ENCODE data around the gene PROCA1. TPM values are rescaled to one million over a fixed set of nuclear protein-coding genes. Genes with fewer than 3 reads are reported as not detected.

The PROCA1 gene
- total and polyA plus RNA-seq, 9 of the 15 experiments (the other 6 are each of a cell fraction or from before 2014, with no cell fraction given): 0.78 to 16.2 (median 5.6) TPM

DNA sequence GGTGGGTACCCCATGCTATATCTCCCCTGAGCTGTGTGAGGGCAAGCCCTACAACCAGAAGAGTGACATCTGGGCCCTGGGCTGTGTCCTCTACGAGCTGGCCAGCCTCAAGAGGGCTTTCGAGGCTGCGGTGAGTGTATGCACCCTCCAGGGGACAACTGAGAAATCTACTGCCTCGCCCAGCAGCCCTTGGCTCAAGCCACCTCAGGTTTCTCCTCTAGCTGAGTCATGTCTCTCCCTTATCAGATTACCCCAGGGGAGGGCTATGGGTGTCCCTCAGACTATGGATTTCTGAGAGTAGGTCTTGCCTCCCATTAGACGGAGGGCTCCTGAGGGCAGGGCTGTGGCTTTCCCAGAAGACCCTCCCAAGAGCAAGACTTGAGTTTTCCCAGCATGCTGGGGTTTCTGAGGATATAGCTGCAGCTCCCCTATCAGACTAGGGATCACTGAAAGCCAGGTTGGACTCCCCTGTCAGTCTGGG lies 23.6 kb upstream of the PROCA1 start (continued):
- 0 out of 2 replicates have a peak, but pooled peaks have one; percentile 24 for TF ChIP-seq TARDBP (IDR thresholded peaks at IDR 0.05)
- no peak for TF ChIP-seq ZNF232 (CRISPR knock-in tag; IDR thresholded peaks at IDR 0.05)
- TF ChIP-seq, protein P1, sequence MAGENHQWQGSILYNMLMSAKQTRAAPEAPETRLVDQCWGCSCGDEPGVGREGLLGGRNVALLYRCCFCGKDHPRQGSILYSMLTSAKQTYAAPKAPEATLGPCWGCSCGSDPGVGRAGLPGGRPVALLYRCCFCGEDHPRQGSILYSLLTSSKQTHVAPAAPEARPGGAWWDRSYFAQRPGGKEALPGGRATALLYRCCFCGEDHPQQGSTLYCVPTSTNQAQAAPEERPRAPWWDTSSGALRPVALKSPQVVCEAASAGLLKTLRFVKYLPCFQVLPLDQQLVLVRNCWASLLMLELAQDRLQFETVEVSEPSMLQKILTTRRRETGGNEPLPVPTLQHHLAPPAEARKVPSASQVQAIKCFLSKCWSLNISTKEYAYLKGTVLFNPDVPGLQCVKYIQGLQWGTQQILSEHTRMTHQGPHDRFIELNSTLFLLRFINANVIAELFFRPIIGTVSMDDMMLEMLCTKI (IDR thresholded peaks at IDR 0.05; ENCODE audit: partially characterized antibody): no peak
- TF ChIP-seq WHSC1 (IDR thresholded peaks at IDR 0.05; ENCODE audit: low read length): no peak
- TF ChIP-seq GATAD2A (IDR thresholded peaks at IDR 0.05): 0 out of 2 replicates have a peak, but pooled peaks have one; percentile 73
- no peak for TF ChIP-seq RBM15 (IDR thresholded peaks at IDR 0.05; ENCODE audit: insufficient read depth, low read length)
- TF ChIP-seq STAG1 (CRISPR knock-in tag; IDR thresholded peaks at IDR 0.05; ENCODE audit: borderline replicate concordance): no peak
- TF ChIP-seq NR1H2 (CRISPR knock-in tag; IDR thresholded peaks at IDR 0.05): no peak
- no peak for TF ChIP-seq KHSRP (IDR thresholded peaks at IDR 0.05)
- TF ChIP-seq TCF7 (IDR thresholded peaks at IDR 0.05; ENCODE audit: borderline replicate concordance): no peak
- TF ChIP-seq ZNF830 (CRISPR knock-in tag; IDR thresholded peaks at IDR 0.05): no peak
- TF ChIP-seq, protein P2, sequence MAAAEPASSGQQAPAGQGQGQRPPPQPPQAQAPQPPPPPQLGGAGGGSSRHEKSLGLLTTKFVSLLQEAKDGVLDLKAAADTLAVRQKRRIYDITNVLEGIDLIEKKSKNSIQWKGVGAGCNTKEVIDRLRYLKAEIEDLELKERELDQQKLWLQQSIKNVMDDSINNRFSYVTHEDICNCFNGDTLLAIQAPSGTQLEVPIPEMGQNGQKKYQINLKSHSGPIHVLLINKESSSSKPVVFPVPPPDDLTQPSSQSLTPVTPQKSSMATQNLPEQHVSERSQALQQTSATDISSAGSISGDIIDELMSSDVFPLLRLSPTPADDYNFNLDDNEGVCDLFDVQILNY (CRISPR knock-in tag; IDR thresholded peaks at IDR 0.05): no peak
- no peak for TF ChIP-seq IRF2 (CRISPR knock-in tag; IDR thresholded peaks at IDR 0.05)
- no peak for TF ChIP-seq EZH2 (IDR thresholded peaks at IDR 0.05; ENCODE audit: borderline replicate concordance, low read depth, low read length)
- TF ChIP-seq ETV6 (IDR thresholded peaks at IDR 0.05; ENCODE audit: borderline replicate concordance in 1 of 2, low read depth in 2 of 2, low read length in 1 of 2): no peak
- no peak for TF ChIP-seq ETV6 (CRISPR knock-in tag; IDR thresholded peaks at IDR 0.05; ENCODE audit: borderline replicate concordance)
- TF ChIP-seq, protein P3, sequence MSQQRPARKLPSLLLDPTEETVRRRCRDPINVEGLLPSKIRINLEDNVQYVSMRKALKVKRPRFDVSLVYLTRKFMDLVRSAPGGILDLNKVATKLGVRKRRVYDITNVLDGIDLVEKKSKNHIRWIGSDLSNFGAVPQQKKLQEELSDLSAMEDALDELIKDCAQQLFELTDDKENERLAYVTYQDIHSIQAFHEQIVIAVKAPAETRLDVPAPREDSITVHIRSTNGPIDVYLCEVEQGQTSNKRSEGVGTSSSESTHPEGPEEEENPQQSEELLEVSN (IDR thresholded peaks at IDR 0.05; ENCODE audit: borderline replicate concordance in 1 of 2, extremely low read depth in 1 of 2, insufficient read depth in 1 of 2, insufficient read length in 1 of 2, low read depth in 1 of 2, low read length in 1 of 2, poor library complexity in 1 of 2, severe bottlenecking in 1 of 2): no peak
- no peak for TF ChIP-seq RBM39 (optimal IDR thresholded peaks at IDR 0.05; ENCODE audit: low read depth, low read length)
- no peak for TF ChIP-seq ZNF764 (CRISPR knock-in tag; IDR thresholded peaks at IDR 0.05; ENCODE audit: low read depth)
- TF ChIP-seq, protein P4, sequence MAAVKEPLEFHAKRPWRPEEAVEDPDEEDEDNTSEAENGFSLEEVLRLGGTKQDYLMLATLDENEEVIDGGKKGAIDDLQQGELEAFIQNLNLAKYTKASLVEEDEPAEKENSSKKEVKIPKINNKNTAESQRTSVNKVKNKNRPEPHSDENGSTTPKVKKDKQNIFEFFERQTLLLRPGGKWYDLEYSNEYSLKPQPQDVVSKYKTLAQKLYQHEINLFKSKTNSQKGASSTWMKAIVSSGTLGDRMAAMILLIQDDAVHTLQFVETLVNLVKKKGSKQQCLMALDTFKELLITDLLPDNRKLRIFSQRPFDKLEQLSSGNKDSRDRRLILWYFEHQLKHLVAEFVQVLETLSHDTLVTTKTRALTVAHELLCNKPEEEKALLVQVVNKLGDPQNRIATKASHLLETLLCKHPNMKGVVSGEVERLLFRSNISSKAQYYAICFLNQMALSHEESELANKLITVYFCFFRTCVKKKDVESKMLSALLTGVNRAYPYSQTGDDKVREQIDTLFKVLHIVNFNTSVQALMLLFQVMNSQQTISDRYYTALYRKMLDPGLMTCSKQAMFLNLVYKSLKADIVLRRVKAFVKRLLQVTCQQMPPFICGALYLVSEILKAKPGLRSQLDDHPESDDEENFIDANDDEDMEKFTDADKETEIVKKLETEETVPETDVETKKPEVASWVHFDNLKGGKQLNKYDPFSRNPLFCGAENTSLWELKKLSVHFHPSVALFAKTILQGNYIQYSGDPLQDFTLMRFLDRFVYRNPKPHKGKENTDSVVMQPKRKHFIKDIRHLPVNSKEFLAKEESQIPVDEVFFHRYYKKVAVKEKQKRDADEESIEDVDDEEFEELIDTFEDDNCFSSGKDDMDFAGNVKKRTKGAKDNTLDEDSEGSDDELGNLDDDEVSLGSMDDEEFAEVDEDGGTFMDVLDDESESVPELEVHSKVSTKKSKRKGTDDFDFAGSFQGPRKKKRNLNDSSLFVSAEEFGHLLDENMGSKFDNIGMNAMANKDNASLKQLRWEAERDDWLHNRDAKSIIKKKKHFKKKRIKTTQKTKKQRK (IDR thresholded peaks at IDR 0.05; ENCODE audit: borderline replicate concordance, low read depth, low read length): no peak
- TF ChIP-seq ZNF778 (CRISPR knock-in tag; IDR thresholded peaks at IDR 0.05): no peak
- no peak for TF ChIP-seq ZNF197 (CRISPR knock-in tag; IDR thresholded peaks at IDR 0.05; ENCODE audit: low read depth)
- TF ChIP-seq OTX1 (CRISPR knock-in tag; IDR thresholded peaks at IDR 0.05): no peak
- no peak for TF ChIP-seq SIX5 (IDR thresholded peaks at IDR 0.05; ENCODE audit: borderline replicate concordance in 1 of 2, insufficient read depth in 1 of 2, low read depth in 1 of 2, low read length in 2 of 2)
